DLD1 (cell line): ENCODE data around the gene LCN15.
"Not testable (repeated sequence)": the region's sequence is repeated elsewhere in the genome, so short reads cannot be mapped to it uniquely, and the experiment has no call there.

ENCODE experiments used
- in situ Hi-C: cut with HindIII; loops from 2 replicates; pipeline ENCODE4 v1.10.0; 2017; ENCODE audit warnings: low sequenced_read_pairs

LCN15 gene

DNA sequence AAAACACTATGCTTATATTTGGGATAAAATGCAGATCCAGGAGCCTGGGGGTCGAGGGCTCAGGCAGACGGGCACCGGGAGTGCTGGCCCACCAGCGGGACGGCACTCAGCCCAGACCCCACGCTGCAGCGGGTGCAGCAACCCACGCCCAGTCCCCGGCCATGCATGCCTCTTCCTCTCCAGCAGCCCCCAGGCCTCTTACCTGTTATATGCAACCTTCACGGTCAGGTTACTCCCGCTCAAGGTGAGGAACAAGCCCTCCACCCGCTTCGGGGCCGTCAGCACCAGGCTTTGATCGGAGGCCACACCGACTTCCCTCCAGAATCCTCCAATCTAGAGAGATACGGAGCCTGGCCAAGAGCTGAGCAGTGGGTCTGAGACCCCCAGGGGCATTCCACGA, 7.5 kb downstream of the LCN15 start:
- in situ Hi-C loops: no loop called here

- in situ Hi-C loops: no loop called here
Measured at GRCh38 chr9:136756134-136756438, 8.2 kb downstream of the LCN15 start.

DNA sequence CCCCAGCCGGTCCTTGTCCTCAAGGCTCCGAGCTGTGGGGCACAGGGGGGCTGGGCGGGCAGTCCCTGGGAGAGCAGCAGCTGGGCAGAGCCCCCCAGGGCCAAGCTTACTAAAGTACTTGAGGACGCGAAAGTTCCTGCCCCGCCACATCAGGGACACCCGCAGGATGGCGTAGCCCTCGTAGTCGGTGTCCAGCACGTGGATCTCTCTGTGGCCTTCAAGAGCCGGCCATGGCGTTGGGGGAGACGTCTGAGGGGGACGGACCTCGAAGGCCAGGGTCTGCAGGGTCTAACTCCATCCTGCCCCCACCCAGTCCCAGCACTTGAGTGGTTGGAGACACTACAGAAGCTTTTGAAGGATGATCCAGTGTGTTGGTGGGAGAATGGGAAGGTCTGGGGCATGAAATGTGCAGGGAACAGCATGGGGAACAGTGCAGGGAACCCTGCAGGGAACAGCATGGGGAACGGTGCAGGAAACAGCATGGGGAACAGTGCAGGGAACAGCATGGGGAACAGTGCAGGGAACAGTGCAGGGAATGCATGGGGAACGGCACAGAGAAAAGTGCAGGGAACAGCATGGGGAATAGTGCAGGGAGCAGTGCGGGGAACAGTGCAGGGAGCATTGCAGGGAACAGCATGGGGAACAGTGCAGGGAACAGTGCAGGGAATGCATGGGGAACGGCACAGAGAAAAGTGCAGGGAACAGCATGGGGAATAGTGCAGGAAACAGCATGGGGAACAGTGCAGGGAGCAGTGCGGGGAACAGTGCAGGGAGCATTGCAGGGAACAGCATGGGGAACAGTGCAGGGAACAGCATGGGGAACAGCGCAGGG, 8.8 kb downstream of the LCN15 start:
- in situ Hi-C loops: not testable (repeated sequence)

- in situ Hi-C loops: no loop called here
Measured at GRCh38 chr9:136754626-136755301, 9.6 kb downstream of the LCN15 start.

DNA sequence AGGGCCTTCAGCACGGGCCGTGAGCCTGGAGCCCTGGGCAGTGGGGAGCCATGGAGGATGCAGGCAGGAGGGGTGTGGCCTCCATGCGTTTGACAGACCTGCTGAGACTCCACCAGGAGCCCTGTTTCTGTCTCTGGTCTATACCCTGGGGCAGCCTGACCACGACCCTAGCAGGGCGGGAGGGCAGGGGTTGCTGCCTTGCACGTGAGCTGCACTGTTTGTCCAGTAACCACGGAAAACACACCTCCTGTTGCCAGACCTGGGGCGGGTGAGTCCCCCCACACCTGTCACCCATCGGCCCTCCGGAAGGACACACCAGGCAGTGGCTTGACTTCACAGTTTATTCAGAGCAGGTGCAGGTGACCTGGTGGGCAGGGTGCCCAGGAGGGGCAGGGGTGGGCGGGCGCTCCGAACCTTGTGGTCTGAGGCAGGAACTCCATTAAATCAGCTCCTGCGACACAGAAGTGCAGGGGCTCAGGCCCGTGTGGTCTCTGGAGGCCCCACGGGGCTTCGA, 10.2 kb downstream of the LCN15 start:
- in situ Hi-C loops: no loop called here

DNA sequence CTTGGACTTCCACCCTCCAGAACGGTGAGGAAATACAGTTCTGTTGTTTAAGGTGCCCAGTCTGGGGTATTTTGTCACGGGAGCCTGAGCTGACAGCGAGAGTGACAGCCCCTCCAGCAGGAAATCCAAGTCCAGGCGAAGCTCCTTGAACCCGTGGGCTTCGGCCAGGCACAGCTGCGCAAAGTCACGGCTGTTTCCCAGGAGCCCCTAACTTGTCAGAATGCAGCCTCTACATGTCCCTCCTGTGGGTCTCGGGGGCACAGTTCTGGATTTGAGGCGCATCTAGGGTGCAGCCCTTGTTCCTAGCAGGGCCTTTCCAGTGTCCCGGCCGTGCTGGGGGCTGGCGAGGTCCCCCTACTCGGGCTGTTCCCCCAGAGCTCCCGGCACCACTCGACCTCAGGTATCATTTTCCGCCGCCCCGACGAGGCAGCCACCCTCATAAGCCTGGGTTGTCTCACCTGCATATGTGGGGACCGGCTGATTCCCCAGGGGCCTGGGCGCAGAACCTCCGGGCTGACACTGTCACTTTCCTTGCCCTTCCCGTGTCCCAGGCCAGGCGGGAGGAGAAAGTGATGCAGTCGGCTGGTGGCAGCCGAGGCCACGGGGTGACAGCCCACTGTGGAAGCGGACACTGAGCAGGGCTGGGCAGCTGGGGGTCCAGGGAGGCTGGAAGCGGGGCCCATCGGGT, 10.8 kb downstream of the LCN15 start:
- in situ Hi-C loops: no loop called here

- in situ Hi-C loops: no loop called here
Measured at GRCh38 chr9:136751814-136752213, 12.5 kb downstream of the LCN15 start.

GRCh38 chr9:136751244-136751643, 13.1 kb downstream of the LCN15 start:
- in situ Hi-C loops: no loop called here

DNA sequence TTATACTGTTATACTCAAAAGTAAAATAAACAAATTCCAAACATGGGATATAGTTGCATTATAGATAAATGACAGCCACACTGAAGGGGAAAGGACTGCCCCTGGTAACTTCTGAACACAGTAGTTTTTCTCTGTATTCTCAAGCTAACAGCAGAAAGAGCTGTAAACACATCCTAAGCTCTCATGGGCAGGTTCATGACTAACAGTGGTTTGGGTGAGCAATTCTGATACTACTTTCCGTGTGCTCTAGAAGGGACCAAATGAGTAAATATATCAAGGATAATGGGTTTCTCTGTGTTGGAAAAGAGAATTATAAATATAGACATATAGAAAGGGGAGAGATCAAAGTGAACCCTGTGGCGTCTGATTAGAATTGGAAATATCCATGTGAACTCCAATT, 13.8 kb downstream of the LCN15 start:
- in situ Hi-C loops: no loop called here

DNA sequence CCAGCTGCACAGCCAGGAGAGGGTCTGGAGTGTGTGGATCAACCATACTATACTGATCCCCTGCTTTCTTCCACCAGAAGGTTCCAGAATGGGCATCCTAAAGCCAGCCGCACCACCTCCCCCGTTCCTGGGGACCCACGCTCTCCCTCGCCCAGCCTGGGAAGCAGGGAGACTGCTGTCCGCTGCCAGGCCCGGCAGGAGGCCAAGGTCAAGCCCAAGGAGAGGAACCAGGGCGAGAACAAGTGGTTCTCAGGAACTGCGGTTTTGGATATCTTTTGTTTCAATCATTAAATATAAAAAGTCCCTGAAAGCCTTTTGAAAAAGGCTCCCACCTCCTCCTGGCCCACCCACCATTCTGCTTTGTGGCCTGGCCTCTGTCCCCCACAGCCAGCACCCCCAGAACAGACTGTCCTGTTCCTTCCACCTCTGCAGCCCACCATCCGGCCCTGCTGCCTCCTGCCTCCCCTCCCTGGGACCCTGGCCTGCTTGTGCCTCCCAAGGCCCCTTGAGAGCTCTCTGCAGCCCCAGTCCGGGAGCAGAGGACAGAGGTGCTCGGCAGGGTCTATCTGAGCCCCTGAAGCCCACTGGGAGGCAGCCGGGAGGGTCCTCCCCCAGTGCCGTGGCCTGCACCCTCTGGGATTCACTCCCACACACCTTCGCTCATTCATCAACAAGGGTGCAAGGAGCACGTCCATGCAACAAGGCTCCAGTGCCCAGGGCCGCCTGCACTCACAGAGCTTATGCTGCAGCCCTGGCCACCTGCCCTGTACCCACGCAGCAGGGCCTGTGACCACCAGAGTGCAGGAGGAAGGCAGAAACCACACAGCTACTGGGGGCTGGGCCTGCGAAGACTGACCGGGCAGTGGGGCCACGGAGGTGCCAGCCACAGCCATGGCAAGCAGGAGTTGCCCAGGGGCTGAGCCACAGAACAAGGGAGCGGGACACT, 15.4 kb downstream of the LCN15 start:
- in situ Hi-C loops: no loop called here

DNA sequence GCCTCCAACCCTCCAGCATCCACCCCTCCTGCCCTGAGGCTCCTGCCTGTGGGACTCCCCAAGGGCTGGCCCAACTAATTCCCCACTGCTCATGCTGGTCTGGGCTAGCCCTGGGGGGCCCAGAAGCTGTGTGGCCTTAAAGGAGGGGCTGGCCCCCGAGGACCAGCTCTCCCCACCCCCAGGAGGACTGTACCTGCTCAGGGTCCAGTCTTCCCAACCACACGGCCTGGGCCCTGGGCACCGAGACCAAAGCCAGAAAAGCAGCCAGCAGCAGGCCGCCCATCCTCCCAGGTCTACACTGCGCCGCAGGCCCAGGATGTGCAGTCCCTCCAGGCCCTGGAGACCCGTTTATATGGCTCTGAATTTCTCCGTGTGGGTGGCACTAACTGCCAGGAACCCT, 16.1 kb downstream of the LCN15 start, which contains the start of gene LCN6:
Gene LCN6 (minus strand): TSS at position 325 of the 400 bp plus-strand sequence. CDS start 42 bp downstream, at position 283.
- in situ Hi-C loops: no loop called here

DNA sequence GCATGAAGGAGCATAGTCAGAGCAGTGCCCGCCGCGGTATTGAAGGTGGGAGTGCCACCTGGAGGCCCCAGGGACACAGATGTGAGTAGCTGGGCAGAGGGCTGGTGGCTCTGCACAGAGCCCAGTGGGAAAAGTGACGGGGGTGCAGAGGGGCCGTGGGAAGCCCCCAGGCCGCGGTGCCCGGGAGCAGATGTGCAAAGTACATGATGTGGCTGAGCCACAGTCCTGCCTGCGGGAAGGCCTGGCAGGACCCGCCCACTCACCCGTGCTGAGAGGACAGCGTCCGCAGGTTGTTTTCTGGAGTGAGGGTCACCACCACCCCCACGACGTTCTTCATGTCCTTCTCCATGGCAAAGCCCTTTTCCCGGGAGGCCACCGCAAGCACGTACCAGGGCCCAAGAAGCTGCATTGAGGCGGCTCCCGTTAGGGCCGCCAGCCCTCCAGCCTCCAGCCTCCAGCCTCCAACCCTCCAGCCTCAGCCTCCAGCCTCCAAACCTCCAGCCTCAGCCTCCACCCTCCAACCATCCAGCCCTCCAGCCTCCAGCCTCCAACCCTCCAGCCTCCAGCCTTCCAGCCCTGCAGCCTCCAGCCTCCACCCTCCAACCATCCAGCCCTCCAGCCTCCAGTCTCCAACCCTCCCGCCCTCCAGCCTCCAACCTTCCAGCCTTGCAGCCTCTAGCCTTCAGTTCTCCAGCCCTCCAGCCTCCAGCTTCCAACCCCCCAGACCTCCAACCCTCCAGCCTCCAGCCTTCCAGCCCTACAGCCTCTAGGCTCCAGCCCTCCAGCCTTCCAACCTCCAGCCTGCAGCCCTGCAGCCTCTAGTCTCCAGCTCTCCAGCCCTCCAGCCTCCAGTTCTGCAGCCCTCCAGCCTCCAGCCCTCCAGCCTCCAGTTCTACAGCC, 16.9 kb downstream of the LCN15 start:
- in situ Hi-C loops: no loop called here

- in situ Hi-C loops: no loop called here
Measured at GRCh38 chr9:136746621-136747020, 17.7 kb downstream of the LCN15 start.

- in situ Hi-C loops: no loop called here
Measured at GRCh38 chr9:136746155-136746490, 18.2 kb downstream of the LCN15 start.

DNA sequence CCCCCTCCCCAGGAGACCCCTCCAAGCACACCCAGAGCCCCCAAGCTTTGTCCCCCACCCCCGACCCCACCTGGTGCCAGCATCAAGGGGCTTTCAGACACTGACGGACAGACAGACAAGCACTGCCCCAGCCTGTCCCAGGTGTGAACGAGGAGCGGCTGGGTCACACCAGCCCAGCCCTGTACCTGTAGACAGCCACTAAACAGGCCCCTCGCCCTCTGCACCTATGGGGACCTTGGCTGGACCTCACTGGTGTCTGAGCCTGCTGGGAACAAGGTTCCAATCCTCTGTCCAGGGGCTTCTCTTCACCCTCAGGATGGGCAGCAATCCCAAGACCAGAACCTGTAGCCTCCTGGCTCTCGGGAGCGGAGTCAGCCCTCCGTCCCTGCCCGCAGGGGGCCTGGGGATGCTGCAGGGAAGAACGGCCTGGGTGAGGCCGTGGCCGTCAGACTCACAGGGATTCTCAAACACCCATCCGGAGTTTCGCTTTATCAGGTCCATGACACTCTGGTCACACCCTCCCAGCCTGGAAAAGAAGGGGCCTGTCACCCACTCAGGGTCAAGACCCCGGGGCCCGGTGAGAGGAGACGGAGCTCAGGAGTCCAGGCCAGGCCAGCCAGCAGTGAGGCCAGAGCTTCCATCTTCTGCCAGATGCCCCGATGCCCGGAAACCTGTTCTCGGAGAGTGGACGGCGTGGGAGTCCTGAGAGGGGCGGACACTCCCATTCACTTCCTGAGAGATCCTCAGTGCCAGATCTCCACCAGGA, 18.7 kb downstream of the LCN15 start:
- in situ Hi-C loops: no loop called here

DNA sequence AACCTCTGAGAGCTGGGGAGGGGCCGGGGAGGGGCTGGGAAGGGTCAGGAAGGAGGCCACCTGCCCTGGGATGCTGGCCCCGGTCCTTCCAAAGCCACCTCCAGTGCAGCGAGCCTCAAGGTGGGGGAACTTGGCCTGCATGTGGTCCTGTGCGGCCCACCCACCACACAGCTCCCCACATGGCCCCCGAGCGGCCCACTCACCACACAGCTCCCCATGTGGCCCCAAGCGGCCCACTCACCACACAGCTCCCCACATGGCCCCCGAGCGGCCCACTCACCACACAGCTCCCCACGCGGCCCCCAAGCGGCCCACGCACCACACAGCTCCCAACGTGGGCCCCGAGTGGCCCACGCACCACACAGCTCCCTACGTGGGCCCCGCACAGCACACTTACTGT, 19.5 kb downstream of the LCN15 start:
- in situ Hi-C loops: no loop called here

DNA sequence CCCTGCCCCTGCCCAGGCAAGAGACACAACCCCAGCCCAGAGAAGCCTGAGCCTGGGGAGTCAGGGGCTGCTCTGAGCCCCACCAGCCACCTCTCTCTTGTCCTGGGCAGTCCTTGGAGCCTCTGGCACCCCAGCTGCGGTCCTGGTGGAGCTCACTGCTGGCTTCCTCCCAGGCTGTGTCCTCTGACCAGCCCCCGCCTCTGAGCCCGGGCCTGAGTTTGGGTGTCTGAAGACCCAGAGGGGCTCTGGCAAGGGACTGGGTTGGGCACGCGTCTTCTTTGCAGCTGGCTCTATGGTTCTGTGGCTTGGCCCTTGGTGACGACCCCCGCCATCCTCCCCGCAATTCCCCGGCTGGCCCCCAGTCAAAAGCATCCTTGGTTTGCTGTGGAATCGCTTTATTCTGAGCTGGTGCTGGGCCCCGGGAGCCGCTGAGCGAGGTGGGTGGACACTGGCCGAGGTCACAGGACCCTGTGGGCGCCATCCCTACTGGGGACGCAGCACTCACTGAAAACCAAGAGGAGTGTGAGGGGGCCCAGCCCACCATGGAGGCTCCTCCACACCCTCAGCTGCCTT, 20.6 kb downstream of the LCN15 start:
- in situ Hi-C loops: no loop called here

- in situ Hi-C loops: no loop called here
Measured at GRCh38 chr9:136742591-136743391, 21.5 kb downstream of the LCN15 start, which contains the start of gene LCN10. TSS of gene LCN10 (minus strand) at chr9:136742940. CDS start at chr9:136742903, 37 bp downstream.
